HG02623 (cell line): ENCODE results near the gene MAGEA2.
"Not testable (repeated sequence)": the region's sequence is repeated elsewhere in the genome, so short reads cannot be mapped to it uniquely, and the experiment has no call there.

ENCODE experiments used
- ATAC-seq: cut with Tn5 transposase; IDR thresholded peaks from one replicate; pipeline ENCODE4 v1.9.1; 2021; ENCODE audit warnings: moderate library complexity; ENCODE audit not compliant: unreplicated experiment

Gene MAGEA2

DNA sequence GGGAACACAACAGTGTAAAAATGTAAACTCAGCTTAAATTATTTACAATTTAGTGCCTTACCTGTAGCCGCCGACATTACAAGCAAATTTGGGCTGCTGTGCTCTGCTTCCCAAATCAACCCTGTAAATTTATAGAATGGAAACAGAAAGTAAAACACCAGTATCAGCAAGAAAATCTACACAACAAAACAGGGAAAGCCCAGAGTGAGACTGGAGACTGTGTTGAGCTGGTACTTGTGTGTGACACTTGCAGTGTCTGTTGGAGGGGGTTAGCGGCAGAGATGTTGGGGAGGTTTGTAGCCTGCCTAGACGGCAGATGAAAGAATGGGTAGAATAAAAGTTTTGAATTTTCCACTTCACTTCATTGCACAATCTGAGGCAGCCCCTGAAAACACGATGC is 40.4 kb downstream of the MAGEA2 start:
- not testable (repeated sequence) for ATAC-seq

- ATAC-seq, result not testable (repeated sequence)
Observed at GRCh38 chrX:152709173-152709572, 44.5 kb downstream of the MAGEA2 start, which contains the start of gene CSAG2. CSAG2 (minus strand) TSS chrX:152709273; CDS start chrX:152709112, 161 bp downstream.

DNA sequence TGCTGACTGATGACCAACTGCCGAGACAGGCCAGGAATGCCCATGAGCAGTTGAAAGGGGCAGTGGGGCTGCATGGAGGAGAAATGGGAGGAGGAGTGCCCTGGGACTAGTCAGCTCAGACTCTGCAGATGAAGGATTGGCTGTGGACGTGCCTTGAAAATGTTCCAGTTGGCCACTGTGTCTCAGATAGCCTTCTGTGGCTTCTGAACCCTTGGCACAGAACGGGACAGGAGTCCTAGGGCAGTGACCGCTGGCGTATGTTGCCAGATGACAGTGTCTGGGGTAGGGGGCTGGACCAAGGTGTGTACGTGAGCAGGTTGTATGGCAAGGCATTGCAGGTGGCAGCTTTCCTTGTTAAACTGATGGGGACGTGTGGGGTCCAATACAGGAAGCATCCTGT is 47.1 kb downstream of the MAGEA2 start:
- not testable (repeated sequence) for ATAC-seq

DNA sequence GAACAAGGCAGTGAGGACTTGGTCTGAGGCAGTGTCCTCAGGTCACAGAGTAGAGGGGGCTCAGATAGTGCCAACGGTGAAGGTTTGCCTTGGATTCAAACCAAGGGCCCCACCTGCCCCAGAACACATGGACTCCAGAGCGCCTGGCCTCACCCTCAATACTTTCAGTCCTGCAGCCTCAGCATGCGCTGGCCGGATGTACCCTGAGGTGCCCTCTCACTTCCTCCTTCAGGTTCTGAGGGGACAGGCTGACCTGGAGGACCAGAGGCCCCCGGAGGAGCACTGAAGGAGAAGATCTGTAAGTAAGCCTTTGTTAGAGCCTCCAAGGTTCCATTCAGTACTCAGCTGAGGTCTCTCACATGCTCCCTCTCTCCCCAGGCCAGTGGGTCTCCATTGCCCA is 53.3 kb downstream of the MAGEA2 start:
- not testable (repeated sequence) for ATAC-seq
